KBM-7 (cell line): ENCODE data around the gene SLC16A3.
"Not testable (repeated sequence)": the region's sequence is repeated elsewhere in the genome, so short reads cannot be mapped to it uniquely, and the experiment has no call there.

Experiments used
- DNase-seq: peaks from one replicate; pipeline ENCODE4 v3.0.0-alpha.2; 2015
- in situ Hi-C: fragments of 300-500 bp; cut with MboI; formaldehyde crosslinking; loops from 2 replicates; pipeline ENCODE4 v1.14.3; 2020; ENCODE audit warnings: low sequenced_read_pairs, low pct_unique_long_range_greater_than_20kb, mixed read lengths

Gene SLC16A3

DNA sequence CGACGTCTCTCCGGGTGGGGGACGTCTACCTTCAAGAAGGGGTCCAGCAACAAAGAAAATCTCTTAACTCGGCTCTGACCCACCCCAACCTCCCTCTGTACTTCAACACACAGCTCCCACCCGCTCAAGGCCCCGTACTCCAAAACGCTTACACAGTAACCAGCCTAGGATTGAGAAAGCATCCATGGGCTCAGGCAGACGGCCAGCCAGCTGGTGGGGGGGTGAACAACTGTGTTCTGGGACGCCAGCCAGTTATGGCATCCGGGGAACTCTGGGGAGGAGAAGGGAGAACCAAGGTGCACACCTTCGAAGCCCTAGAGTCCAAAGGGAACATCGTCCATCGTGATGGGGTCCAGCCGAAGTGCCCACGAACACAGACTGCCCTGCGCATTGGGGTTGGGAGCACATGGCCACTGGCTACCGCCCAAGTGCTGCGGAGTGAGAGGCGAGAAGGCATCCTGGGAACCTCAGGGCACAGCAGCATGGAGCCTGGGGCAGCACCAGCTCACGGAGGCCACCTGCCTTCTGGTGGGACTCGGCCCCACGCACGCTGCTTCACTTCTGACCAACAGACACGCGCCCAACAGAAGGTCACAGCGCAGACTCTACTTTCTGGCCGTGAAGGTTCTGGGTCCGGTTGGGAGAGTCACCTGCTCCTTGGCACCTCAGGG is 14.3 kb downstream of the SLC16A3 start:
- in situ Hi-C loops, result no loop called here
- no peak for DNase-seq

DNA sequence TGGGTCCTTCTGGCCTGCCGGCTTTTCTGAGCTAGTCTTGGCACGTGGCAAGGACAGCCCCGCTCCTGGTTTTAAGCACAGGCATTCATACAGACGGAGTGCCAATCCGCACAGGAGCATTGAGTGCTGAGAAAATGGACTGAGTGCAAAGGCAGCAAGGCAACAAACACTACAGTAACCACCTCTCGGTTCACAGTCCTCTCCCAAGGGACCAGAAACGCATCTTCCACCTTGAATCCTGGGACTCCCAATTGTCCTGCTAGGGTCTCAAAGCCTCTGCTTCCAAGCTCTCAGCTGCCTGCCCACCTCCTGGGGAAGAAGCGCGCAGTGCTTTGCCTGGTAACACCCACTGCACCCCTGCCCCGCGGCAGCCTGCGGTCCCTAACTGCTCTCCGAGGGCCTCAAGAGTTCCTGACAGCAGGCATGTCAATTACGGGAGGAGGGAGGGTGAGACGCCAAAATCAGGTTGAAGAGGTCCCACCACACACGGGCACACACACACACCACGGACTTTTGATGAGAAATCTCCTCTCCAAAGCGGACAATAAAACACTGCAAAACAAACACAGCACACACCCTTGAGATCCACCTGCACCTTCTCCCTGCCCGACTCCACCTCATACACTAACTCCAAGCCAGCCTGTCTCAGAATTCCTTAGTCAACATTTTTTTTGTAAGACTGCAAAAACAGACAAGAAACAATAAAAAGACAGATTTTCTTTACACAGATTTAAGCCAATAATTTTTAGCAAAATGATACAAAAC is 15.0 kb downstream of the SLC16A3 start:
- in situ Hi-C loops, result no loop called here

DNA sequence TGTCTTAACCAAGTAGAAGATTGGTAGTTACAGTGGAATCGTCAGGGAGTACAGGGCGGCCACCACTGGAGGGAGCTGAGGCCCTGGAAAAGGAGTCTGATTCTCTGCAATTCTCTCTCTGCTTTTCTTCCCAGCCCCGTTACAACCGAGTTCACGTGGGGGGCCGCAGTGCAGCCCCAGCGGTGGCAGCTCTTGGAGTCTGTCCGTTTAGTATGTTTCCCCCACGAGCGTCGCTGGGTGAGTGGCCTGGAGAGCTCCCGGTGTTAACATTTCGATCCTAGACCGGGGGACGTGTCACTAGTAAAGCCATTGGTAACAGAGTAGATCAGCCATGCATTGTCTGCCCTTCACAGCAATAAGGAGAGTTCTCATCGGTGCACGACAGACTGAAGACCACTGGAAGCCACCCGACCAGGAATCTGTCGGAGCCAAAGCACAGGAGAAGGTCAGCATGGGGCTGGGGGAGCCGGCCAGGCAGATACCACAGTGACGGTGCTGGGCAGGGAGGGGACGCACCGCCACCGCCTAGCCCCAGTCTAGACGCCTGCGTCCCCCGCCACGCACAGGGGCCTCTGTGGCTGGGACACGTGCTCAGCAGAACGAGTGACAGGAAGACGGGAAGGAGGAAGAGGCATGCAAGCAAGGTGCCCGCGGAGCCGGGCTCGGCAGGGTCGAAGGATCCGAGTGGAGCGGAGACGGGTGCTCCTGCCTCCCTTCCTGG is 15.7 kb downstream of the SLC16A3 start:
- peak; percentile 65 for DNase-seq

More for the DNA sequence above, 15.0 kb downstream of the SLC16A3 start:
- DNase-seq, result no peak

DNA sequence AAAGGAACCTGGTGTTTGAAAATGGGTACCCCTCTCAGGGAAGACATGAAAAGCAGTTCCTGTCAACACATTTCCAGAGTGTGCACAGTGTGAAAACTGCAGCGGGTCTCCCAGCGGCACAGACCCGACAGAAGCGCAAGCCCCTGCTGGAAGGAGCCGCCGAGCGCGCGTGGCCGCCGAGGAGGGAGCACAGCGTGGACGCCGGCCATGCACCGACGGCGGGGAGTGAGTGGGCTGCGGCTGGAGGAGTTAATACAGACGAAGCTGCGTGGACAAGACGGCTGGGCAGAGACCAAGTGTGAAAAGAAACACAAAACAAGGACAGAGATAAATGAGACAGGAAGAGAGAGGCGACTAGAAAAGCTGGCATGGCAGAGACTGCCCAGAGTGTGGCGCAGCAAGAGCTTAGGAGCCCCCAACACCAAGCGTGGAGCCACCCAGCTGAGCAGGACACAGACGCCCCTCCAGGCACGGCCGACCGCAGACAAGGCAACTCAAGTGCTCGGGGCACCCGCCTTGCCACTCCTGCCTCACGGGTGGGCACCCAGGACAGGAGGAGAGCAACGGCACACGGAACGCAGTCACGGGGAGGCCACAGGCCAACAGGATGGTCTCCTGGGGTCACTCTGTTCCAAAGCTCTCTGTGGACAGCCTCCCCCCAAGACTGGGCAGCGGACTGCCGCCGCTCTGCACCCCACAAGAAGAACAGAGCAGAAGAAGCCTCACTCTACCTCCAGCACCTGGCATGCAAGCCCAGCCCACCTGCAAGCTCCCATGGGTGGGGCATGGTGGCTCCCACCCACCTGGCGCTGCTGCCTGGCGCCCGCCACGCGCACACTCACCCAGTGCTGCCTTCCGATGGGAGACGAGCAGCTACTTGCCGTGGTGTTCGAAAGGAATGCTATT is 16.5 kb downstream of the SLC16A3 start:
- no peak for DNase-seq
- in situ Hi-C loops, result no loop called here

More for the DNA sequence above, 15.7 kb downstream of the SLC16A3 start:
- in situ Hi-C loops, result no loop called here

DNA sequence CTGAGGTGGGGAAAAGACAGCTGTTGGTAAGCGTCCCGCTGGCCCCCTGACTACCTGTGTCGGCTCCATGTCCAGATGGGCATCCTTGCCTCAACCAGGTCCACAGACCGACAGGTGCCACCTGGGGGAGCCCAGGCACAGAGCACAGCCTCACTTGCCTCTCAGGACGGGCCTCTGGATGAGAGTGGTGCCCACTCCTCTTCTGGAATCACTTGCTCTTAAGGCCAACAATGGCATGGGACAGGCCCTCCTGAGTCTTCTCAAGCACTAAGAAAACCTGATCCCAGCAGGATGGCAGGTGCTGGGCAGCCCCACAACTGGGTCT is 17.2 kb downstream of the SLC16A3 start:
- no peak for DNase-seq
- in situ Hi-C loops, result no loop called here

DNA sequence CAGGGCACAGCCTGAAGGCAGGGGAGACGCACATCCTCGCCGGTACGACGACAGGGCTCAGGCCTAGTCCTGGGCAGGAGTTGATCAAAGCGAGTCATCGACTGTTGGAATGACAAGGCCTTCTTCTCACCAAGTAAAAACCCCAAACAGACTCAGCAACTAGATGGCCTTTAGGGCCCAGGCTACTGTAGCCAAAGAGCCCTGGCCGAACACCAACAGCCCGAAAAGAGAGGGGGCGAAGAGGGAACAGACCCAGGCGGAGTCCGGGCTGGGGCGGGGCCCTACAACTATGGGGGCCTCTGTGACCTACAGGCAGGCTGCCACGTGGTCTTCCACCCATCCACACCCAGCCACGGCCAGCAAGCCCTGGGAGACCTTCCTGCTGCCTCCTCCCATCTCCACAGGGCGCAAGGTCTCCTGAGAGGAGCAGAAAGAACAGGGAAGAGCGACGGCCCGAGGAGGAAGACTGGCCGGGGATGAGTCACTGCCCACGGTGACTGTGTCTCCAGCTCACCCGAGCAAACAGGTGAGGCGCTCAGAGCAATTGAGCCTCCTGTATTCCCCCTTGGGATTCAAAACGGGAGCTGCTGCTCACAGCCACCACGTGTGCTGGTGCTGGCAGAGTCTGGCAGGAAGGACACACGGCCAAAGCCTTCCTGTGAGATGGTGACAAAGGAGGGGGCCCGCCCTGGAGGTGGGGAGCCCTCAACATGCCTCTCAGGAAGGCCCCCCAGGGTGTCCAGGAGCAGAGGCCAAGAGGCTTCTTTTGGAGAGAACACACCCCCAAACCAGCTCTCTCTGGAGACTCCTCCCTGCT is 17.7 kb downstream of the SLC16A3 start:
- in situ Hi-C loops, result no loop called here

DNA sequence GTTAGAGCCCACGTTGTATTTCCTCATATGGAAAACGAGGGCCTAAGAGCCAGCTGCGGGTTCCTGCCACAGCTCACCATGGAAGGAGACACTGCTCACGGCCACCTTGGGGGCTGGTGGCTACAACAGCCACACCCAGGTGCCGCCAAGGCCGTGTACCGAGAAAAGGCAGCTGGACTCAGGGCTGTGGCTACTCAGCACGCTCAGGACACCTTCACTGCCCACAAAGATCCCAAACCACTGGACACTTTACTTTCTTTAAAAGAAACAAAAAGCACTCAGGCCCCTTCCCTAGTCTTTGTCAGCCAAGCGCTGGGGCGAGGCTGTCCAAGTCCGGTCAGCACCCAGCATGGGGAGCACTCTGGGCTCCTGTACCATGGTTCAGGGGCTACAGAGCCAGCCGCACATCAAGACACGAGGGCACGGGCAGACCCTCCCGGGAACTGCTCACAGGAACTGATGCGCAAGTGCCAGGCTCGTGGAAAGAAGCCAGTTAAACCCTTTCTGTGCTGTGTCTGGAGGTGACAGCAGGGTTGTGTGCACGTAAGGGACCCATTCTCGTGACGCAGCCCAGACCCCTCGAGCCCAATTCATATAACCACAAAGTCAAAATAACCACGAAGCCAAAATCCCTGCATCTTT is 18.5 kb downstream of the SLC16A3 start:
- no peak for DNase-seq
- in situ Hi-C loops, result no loop called here

More for the DNA sequence above, 17.7 kb downstream of the SLC16A3 start:
- peak; percentile 43 for DNase-seq

DNA sequence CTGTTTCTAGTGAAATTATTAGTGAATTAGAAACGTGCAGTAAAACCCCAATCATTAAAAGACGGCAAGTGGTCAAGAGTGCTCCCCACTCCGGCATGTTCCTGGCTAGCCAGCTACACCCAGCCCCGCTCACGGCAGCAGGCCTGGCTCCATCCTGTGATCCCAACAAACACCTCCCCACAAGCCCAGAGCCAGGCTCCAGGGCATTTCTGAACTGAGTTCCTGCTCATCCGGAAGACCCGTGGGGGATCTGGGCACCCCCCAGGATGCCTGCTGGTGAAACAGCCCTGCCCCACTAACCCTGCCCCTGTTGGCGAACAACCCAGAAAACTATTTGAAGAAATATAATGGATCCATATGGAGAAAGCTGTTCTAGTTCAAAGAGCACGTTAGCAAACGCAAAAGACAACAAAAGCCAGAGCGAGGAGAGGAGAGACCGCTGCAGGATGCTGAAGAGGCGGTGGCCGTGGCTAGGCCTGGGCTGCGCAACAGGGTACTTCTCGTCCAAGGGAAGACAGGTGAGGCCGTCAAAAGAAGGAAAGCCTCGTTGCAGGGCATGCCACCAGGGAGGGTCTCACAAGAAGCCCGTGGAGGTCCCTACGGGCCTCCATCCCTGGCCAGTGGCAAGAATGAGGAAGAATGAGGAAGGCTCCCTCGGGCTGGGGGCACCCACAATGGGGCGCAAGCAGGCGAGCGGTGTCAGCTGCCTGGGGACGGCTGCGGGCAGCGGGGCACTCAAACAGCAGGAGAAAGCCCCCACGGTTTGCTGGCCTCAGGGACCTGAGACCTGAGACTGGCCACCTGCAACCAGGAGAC is 19.2 kb downstream of the SLC16A3 start:
- in situ Hi-C loops, result no loop called here

DNA sequence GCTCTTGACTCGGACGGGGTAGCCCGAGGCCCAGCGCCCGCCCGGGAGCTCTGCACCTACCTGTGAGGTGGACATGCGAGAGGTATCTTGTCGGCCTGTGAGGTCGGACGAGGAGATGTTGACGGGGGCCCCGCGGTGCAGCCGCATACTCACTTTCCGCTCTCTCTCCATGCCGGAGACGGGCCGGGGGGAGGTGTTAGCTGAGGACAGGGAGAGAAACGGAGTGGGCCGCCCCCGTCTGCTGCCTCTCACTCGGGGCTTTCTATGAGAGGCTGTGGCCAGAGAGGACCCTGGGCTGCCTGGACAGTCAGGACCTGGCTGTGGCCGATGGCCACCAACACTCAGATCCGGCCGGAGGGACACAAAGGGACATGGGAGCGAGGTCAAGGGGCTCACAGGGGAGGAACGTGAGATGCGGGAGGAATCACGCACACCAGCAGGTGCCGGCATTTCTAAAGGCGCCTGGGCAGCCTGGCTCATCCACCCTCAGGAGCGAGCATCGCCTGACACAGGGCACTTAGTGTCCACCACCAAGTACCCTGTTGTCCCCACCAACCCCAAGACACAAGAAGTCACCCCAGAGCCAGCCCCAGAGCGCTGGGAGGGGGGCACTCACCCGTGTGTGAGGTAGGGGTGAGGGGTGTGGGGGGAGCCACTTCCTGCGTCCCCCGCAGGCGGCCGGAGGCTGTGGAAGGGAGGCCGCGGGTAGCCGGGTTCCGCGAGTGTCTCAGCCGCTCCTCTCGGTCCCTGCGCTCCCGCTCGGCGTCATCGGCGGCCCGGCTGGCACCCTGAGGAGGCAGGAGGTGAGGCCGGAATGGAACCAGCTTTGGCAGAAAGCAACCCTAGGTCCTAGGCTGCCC is 20.2 kb downstream of the SLC16A3 start:
- in situ Hi-C loops, result no loop called here
- no peak for DNase-seq

More for the DNA sequence above, 19.2 kb downstream of the SLC16A3 start:
- DNase-seq, result no peak

DNA sequence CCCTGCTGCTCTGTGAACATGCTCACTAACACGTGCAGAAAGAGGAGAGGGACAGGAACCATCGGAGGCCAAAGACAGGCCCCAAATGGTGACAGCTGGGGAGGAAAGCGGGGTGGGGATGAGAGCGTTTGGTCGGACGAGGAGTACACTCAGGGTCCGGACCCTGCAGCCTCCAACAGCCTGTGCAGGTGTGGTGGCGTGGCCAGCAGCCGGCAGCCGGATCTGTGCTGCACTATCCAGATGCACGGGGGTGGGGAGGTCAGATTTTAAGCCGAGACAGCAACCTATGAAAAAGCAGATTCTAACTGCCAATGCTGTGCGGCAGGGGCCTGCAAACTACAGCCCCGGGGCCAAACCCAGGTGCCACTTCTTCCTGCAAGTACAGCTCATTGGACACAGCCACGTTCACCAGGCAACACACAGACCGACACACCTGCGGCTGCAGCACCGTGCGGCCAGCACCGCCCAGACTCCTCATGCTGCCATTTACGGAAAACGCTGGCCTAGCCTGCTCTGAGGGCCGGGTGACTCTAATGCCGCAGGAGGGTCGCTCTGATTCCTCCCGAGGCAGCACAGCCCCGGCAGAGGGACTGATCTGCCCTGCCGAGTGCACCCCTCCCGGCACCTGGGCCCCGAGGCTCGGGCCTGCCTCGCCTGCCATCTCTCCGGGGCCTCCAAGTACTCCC is 21.2 kb downstream of the SLC16A3 start:
- in situ Hi-C loops, result no loop called here

DNA sequence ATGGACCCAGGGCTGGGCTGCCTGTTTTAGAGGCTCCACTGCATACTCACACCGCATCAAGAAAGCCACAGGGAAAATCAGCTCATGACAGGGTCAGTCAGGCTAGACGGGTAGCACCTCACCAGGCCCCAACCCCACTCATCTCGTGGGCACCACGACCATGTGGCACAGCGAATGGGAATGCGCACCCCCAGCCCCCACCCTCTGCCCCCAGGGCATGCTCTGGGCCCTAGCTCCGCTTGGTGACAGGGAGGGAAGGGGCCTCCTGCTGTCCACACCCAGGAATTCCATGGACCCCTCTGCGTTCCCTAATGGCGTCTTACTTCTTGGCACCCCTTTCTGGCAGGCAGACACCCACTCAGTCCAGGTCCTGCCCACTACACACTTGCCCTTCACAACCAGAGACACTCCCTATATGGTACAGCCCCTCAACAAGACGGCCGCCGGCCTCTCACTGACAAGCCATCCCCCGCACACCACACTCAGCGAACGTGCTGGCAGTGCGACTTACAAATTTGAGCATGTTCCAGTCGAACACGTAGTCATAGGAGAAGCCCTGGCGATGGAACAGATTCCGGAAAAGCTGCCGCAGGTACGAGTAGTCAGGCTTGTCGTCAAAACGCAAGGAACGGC is 22.1 kb downstream of the SLC16A3 start:
- in situ Hi-C loops, result no loop called here
- no peak for DNase-seq

More for the DNA sequence above, 21.2 kb downstream of the SLC16A3 start:
- DNase-seq, result no peak

DNA sequence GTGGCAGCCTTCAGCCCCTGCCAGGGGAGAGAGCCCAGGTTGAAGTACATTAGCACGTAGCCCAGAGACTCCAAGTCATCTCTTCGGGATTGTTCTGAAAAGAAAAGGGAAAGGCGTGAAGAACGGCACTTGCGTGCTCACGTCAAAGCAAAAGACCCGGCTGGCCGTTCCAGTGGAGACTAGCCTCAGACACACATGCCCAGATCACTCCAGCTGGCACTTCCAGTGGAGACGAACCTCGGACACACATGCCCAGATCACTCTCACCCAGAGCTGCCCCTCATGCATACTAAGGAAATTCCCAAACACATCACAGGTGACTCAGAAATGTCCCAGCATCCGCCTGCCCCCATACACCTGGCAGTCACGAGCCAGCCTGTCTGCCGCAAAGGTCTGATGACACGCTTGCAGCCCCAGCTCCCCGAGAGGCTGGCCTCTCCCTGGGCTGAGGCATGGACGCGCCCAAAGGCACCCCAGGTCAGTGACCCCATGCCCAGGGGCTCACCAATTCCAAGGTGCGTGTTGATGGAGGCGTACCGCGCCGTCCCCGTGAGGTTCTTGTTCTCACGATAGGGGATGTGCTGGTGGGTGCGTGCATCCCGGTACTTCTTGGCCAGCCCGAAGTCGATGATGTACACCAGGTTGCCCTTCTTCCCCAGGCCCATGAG is 23.8 kb downstream of the SLC16A3 start:
- in situ Hi-C loops, result no loop called here
- DNase-seq, result no peak

DNA sequence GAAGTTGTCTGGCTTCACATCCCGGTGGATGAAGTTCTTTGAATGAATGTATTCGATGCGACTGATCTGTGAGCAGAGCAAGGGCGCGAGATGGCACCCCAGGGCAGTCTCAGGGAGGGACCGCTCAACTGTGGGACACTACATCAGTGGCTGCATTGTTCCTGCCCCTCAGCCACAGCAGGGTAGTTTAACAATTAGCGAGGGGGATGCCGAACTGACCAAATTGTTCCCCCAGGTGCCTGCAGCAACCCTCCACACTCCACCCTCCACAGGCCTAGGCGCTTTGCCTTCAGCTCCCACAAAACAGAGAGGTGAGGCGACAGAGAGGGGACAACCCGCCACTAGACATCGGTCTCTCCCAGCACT is 24.3 kb downstream of the SLC16A3 start:
- no peak for DNase-seq
- in situ Hi-C loops, result no loop called here

DNA sequence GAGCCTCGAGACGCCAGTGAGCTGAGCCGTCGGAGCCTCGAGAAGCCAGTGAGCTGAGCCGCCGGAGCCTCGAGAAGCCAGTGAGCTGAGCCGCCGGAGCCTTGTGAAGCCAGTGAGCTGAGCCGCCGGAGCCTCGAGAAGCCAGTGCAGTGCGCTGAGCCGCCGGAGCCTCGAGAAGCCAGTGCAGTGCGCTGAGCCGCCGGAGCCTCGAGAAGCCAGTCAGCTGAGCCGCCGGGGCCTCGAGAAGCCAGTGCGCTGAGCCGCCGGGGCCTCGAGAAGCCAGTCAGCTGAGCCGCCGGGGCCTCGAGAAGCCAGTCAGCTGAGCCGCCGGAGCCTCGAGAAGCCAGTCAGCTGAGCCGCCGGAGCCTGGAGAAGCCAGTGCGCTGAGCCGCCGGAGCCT is 25.3 kb downstream of the SLC16A3 start:
- in situ Hi-C loops, DNase-seq: not testable (repeated sequence)

DNA sequence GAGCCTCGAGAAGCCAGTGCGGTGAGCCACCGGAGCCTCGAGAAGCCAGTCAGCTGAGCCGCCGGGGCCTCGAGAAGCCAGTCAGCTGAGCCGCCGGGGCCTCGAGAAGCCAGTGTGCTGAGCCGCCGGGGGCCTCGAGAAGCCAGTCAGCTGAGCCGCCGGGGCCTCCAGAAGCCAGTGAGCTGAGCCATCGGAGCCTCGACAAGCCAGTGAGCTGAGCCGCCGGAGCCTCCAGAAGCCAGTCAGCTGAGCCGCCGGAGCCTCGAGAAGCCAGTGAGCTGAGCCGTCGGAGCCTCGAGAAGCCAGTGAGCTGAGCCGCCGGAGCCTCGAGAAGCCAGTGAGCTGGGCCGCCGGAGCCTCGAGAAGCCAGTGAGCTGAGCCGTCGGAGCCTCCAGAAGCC is 25.9 kb downstream of the SLC16A3 start:
- in situ Hi-C loops, DNase-seq: not testable (repeated sequence)
